Left ventricle myocardium inferior (tissue), 1 donor: Measurements from ENCODE around the gene AIFM3. TPM values are rescaled to one million over a fixed set of nuclear protein-coding genes. Genes with fewer than 3 reads are reported as not detected.
"Not testable (repeated sequence)": the region's sequence is repeated elsewhere in the genome, so short reads cannot be mapped to it uniquely, and the experiment has no call there.

Experiments used
- DNase-seq: peaks from one replicate; pipeline ENCODE4 v3.0.0-alpha.2; 2020
- H3K27ac ChIP-seq: fragments of 200-600 bp; replicated peaks from 2 replicates; pipeline ENCODE4 v1.8.0; 2021
- H3K27me3 ChIP-seq: fragments of 200-600 bp; 2 replicates; pipeline ENCODE4 v1.8.0; 2021; ENCODE audit warnings: low read depth
- H3K36me3 ChIP-seq: fragments of 200-600 bp; 2 replicates; pipeline ENCODE4 v1.8.0; 2021
- H3K4me1 ChIP-seq: fragments of 200-600 bp; 2 replicates; pipeline ENCODE4 v1.8.0; 2021
- H3K4me3 ChIP-seq: fragments of 200-600 bp; 2 replicates; pipeline ENCODE4 v1.8.0; 2021; ENCODE audit warnings: mild to moderate bottlenecking, moderate library complexity
- H3K9me3 ChIP-seq: fragments of 200-600 bp; replicated peaks from 2 replicates; pipeline ENCODE4 v1.8.0; 2021
- CTCF ChIP-seq: fragments of 200-600 bp; IDR thresholded peaks from 2 replicates; pipeline ENCODE4 v1.8.0; 2021; ENCODE audit warnings: antibody characterized with exemption, mild to moderate bottlenecking, borderline replicate concordance
- intact Hi-C: fragments of 100-400 bp; cut with micrococcal nuclease; formaldehyde crosslinking; loops from one replicate; pipeline ENCODE4 v1.11.0; 2022
- total RNA-seq: library from RNA; stranded (reverse); fragmentation: NEBNext Ultra II Directional; extraction: Animal tissue kit (Norgen Biotek cat#: 25700); gene quantifications from one replicate; pipeline ENCODE4 v1.2.1, GENCODE V29; 2021
- donor health status: DM: no; HTN: yes; CAD: no; lungs with severe emphysema.

The AIFM3 gene
- total RNA-seq, 1 donor from 2014 or later: 0.47 TPM

- no peak for DNase-seq
- Histone ChIP-seq H3K27ac (no peak overlapping the region), H3K36me3 (peaks cover 19% of the 10 kb centered on the region), H3K4me1 (peaks cover 75% of the 10 kb centered on the region), H3K27me3 (no peaks in the 10 kb centered on the region), H3K9me3 (no peaks in the 10 kb centered on the region), H3K4me3 (no peak overlapping the region)
- intact Hi-C loops: no loop called here
- no peak for TF ChIP-seq CTCF
Observed at GRCh38 chr22:20940186-20940651, 26.8 kb upstream of the AIFM3 start.

GRCh38 chr22:20940904-20941385, 26.1 kb upstream of the AIFM3 start:
- intact Hi-C loops: no loop called here
- Histone ChIP-seq H3K27me3 (no peaks in the 10 kb centered on the region), H3K36me3 (peaks cover 12% of the 10 kb centered on the region), H3K4me3 (no peak overlapping the region), H3K27ac (no peak overlapping the region), H3K9me3 (no peaks in the 10 kb centered on the region), H3K4me1 (peaks cover 77% of the 10 kb centered on the region)
- no peak for TF ChIP-seq CTCF
- no peak for DNase-seq

- H3K9me3 ChIP-seq, H3K27ac ChIP-seq, H3K27me3 ChIP-seq, H3K36me3 ChIP-seq, intact Hi-C loops, DNase-seq, H3K4me3 ChIP-seq: not testable (repeated sequence)
- peaks cover 77% of the 10 kb centered on the region for H3K4me1 ChIP-seq
Observed at GRCh38 chr22:20942203-20942902, 24.7 kb upstream of the AIFM3 start.

GRCh38 chr22:20943104-20943933, 23.7 kb upstream of the AIFM3 start:
- Histone ChIP-seq H3K4me3 (no peak overlapping the region), H3K27ac (no peak overlapping the region), H3K9me3 (no peaks in the 10 kb centered on the region), H3K27me3 (no peaks in the 10 kb centered on the region), H3K36me3 (no peaks in the 10 kb centered on the region), H3K4me1 (peaks cover 67% of the 10 kb centered on the region)
- DNase-seq: no peak
- intact Hi-C loops: no loop called here
- no peak for TF ChIP-seq CTCF

GRCh38 chr22:20944042-20944441, 23.0 kb upstream of the AIFM3 start:
- no peak overlapping the region for H3K27ac ChIP-seq
- no peak for TF ChIP-seq CTCF
- H3K4me1 ChIP-seq: peaks cover 63% of the 10 kb centered on the region
- H3K36me3 ChIP-seq: no peaks in the 10 kb centered on the region
- H3K27me3 ChIP-seq: no peaks in the 10 kb centered on the region
- no peak for DNase-seq
- intact Hi-C loops: no loop called here
- H3K9me3 ChIP-seq: no peaks in the 10 kb centered on the region
- no peak overlapping the region for H3K4me3 ChIP-seq

- intact Hi-C loops: no loop called here
- H3K36me3 ChIP-seq: peaks cover 14% of the 10 kb centered on the region
- no peak for DNase-seq
- H3K27me3 ChIP-seq: no peaks in the 10 kb centered on the region
- no peaks in the 10 kb centered on the region for H3K9me3 ChIP-seq
- no peak overlapping the region for H3K4me3 ChIP-seq
- no peak for TF ChIP-seq CTCF
- H3K4me1 ChIP-seq: peaks cover 51% of the 10 kb centered on the region
- no peak overlapping the region for H3K27ac ChIP-seq
Observed at GRCh38 chr22:20945578-20945934, 21.5 kb upstream of the AIFM3 start.
